HG02870 (cell line): ENCODE results near the gene PLCD3.
"Not testable (repeated sequence)": the region's sequence is repeated elsewhere in the genome, so short reads cannot be mapped to it uniquely, and the experiment has no call there.

ENCODE experiments used
- ATAC-seq: cut with Tn5 transposase; IDR thresholded peaks from one replicate; pipeline ENCODE4 v1.9.1; 2021; ENCODE audit warnings: mild to moderate bottlenecking, moderate library complexity; ENCODE audit not compliant: unreplicated experiment

The PLCD3 gene

DNA sequence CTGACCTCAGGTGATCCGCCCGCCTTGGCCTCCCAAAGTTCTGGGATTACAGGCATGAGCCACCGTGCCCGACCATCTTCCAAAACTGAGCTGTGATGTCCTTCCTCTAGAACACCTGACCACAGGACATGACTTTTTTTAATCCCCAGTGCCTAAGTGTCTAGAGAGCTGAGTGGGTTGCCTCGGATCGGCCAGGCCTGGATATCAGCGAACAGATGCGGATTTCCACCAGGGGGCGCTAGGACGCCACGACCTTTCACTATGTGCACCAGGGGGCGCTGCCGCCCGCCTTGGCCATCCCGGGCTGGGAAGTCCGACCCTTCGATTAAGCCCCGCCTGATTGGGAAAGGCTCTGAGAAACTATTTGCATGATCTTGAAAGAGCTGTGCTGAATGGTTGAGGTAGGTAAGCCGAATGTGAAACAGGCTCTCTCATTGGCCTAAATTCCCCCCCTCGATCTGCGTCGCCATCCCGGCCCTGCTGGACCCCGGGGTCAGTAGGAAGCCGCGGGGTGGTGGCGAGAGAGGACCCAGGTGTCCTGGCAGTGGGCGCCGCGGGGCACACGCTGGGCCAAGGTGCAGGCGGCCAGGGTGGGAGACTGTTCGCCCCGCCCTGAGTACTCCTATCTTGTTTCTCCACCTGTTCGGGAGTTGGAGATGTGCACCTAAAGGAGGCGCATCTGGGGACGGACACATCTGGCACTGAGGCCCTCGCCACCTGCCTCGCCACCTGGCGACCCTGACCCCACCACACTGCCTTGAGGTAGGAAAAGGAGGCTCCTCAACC lies 3.1 kb upstream of the PLCD3 start, which contains the start of gene ACBD4:
Gene ACBD4, plus strand, starts transcription at position 496 of the 786 bp plus-strand sequence. CDS start 458 bp downstream, outside the sequence.
- peak; percentile 84 for ATAC-seq

- no peak for ATAC-seq
These were observed 503 bp upstream of the PLCD3 start for GRCh38 chr17:45132572-45133463.

GRCh38 chr17:45131616-45132319 lies 547 bp downstream of the PLCD3 start:
- ATAC-seq, result no peak

DNA sequence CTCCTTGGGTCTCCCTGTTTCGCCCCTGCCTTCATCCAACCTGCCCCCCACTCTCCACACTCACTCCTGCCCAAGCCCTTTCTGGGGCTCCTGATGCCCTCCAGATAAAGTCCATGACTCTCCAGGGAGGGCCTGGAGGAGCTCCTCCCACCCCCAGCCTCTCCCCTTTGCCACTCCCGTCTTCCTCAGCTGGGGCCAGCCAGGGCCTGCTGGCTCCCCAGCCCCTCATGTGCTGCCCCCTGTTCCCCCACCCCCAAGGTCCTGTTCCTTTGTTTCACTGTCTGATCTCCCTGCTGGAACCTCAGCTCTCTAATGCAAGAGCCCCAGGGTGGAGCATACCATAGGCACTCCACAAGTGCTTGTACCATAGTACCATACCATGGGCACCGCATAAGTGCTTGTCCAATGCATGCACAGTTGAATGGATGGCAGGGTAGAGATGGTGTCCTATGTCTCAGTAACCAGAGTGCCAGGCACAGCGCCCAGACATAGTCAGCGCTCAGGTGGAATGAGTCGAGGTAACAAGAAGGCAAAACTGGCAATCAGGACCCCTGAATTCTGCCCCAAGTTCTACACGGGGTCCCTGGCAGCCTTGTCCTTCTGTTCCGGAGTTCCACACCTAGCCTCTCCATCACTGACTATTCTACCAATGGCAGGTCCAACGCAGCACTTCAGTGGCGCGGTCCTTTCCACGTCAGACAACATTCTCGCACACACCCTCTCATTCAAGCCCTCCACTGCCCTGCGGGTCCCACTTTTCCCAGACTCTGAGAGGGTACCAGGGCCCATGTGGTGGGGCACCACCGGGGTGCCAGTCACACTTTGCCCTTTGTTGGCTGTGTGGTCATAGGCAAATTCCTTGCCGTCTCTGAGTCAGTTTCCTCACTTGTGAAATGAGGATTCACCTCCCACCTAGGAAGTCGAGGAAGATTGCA lies 1.4 kb downstream of the PLCD3 start:
- no peak for ATAC-seq

DNA sequence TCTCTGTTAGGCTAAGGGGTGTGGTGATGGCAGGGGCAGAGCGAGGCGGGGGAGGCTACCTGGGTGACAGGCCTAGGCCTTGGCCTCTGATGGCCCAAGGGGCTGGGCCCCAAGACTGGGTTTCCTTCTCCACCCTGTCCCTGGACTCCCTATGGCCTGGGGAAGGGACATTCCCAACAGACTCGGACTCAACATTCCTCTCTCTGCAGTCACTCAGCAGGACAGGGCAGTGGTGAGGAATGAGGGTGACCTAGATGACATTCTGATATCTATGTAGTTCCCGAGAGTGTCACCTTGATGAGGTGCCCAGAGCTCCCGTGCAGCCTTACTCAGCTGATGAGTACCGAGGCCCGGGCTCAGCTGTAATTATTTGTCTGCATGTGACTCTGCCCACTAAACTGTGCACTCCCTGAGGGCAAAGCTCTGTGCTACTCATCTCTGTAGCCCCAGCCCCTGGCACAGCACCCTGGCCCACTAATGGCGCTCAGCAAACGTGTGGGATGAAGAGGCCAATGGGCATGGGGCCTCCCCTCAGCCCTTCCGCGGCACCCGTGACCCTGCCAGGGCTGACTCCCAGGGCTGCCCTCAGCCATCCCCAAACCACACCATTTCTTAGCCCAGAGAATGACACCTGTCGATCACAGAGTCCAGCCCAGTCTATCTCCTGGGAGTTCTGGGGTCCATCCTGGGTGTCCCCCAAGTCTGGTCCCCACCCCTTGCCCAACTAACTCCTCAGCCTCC lies 2.2 kb downstream of the PLCD3 start:
- ATAC-seq, result no peak

GRCh38 chr17:45129426-45129939 lies 2.8 kb downstream of the PLCD3 start:
- ATAC-seq, result no peak

DNA sequence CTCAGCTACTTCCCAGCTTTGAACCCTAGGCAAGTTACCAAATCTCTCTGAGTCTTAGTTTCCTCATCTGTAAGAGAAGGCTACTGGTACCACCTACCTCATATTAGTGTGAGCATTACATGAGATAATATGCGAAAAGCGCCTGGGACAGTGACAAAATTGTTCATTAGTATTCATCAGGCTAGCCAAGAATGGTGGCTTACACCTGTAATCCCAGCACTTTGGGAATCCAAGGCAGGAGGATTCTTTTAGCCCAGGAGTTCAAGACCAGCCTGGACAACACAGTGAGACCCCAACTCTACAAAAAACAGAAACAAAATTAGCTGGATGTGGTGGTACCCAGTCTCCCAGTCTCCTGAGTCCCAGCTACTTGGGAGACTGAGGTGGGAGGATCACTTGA lies 3.3 kb downstream of the PLCD3 start:
- ATAC-seq, result no peak

- ATAC-seq, result no peak
These were observed 4.0 kb downstream of the PLCD3 start for GRCh38 chr17:45128331-45128730.

DNA sequence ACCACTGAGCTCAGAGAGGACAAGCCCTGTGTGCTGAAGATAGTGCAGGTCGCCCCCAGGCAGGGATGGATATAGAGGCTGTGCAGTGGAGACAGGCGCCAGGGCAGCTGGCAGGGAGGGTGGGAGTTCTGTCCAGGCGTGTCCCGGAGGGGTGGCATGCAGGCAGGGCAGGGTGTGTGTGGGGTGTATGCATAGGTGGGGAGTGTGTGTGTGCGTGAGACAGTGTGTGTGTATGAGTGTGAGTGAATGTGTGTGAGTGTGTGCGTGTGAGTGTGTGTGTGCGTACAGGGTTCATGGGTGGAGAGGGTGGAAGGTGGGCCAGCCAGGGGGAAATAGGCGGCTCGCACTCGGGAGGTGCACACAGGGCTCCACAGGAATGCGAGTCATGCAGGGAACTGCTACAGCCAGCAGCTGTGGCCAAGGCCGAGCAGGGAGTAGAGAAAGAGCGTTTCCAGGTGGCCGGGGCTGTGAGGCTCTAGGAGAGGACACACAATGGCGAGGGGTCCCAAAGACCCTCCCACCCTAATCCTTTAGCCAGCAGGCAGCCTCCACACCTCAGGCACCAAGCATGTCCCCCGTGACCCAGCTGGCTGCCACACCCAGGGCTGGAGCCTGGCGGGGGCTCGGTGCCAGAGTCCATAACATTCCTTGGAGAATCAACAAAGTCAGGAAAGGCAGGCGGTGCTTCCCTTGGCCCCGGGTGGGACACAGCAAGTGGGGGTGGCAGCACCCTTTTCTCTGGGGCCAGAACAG lies 4.6 kb downstream of the PLCD3 start:
- no peak for ATAC-seq

DNA sequence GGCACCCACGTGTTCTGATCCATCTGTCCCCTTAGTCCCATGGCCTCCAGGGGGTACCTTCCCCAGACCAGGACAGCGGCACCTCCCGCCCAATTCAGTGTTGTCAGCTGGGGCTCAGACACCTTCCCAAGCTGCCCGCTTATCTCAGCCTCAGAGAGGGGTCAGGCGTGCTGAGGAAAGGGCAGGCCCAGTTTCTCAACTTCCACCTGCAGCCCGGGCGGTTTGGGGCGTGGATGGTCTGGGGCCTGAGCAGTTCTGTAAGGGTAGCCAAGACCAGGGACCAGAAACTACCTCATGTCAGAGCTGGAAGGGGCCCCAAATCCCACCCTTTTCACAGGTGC lies 5.1 kb downstream of the PLCD3 start:
- ATAC-seq, result no peak

DNA sequence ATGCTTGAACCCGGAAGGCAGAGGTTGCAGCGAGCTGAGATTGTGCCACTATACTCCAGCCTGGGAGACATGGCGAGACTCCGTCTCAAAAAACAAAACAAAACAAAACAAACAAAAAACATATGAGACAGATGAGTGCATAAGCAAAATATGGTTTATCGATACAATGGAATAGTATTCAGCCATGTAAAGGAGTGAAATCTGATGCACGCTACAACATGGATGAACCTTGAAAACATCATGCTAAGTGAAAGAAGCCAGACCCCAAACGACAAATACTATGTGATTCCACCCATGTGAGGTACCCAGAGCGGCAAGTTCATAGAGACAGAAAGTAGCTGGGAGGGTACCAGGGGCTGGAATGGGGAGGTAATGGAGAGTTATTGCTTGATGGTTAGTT lies 6.8 kb downstream of the PLCD3 start:
- no peak for ATAC-seq

DNA sequence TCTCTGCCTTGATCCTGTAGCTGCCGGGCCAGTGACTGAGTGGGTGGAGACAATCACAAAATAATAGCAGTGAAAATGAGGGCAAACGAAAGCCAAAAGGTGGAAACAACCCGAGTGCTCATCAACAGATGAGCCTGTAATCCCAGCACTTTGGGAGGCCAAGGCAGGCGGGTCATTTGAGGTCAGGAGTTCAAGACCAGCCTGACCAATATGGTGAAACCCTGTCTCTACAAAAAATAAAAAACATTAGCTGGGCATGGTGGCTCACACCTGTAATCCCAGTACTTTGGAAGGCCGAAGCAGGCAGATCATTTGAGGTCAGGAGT lies 7.6 kb downstream of the PLCD3 start:
- ATAC-seq, result not testable (repeated sequence)

DNA sequence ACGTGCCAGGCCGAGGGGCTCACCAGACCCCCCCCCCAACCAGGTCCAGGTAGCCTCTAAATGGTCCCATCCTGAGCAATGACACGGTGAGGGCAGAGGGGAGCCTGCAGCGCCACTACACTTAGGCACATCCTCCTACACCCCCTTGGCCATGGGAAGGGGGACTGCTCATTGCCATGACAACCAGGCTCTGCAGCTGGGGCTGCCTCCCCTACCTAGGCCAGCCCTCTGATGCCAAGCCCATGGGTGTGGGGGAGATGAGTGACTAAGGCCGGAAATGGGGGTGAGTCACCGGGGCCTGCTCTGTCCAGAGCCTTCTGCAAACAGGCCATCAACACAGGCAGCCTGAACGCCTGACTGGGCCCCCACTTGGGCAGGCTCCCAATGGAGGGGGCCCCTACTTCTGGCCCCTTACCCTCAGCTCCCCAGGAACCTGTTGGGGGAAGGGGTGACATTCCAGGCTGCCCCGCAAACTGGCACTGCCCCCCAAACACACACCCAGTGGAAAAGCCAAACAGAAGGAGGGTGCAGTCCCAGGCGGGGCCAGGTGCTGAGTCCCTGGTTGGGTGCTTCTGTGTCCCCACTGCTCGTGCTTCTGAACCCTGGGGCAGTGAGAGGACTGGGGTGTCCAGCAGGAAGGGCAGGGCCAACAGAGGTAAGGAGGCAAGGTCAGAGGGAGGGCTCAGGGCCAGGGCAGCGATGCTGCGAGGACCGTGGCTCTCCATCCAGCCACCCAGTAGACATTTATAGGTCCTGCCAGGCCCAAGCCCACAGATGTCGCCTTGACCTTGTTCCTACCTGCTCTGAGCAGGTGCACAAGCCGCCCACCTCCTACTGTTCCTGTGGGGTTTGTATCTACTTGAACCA lies 8.2 kb downstream of the PLCD3 start:
- ATAC-seq, result no peak

- no peak for ATAC-seq
These were observed 9.1 kb downstream of the PLCD3 start for GRCh38 chr17:45123076-45123770.

DNA sequence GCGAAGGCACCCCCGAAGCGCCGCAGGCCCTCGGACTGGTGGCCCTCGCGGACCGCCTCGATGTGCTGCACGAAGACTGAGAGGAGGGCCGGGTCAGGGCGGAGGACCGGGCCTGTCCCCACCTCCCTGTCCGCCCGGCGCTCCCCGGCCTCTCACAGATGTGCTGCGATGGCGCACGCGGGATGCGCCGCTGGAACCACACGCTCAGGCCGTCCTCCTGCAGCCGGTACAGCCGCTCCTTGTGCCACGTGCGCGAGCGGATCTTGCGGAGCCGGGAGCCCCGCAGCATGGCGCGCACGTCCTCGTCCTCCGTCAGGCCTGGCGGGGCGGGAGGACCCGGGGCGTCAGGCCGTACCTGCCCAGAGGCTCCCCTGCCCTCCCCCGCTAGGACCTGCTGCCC lies 11.3 kb downstream of the PLCD3 start:
- no peak for ATAC-seq

DNA sequence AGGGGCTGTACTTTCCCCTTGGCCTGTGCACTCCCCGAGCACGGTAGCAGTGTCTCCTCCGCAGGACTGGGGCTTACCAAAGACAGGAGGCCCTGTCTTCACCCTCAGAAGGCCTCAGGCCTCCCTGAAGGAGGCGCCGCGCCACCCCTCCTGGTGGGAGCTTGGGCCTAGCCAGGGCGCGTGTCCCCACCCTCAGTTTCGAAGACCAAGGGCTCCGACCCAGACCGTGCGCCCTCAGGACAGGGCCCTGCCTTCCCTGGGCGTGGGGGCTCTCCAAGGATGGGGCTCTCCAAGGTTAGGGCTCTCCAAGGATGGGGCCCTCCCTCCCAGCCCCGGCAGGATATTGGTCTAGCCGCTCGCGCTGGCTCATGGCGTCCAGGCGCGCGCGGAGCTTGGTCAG lies 11.8 kb downstream of the PLCD3 start:
- no peak for ATAC-seq

DNA sequence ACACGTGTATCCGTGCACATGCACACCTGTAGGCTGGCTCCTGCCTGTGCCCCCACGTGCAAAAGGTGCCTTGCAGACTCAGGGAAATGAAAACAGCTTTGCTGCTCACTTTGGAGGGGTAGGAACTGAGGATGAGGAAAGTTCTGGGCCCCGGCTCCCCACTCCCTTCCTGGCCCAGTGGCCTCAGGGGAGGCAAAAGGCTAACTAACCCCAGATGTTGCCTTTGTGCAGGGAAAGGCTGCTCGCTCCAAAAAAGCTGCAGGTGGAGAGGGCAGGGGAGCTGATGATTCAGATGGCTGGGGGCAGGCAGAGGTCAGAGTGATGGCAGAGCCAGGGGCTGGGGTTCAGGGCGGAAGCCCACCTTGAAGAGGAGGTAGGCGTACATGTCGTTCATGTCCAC lies 12.4 kb downstream of the PLCD3 start:
- ATAC-seq, result no peak
